SK-N-SH (cell line): ENCODE data around the gene UBE3C. TPM values are rescaled to one million over a fixed set of nuclear protein-coding genes. Genes with fewer than 3 reads are reported as not detected.

ENCODE experiments used
- CTCF ChIA-PET: fragments of 300-600, 350-600 bp; formaldehyde crosslinking; extraction: SDS; loops from one replicate; lab custom pipeline; 2021; lab: Yijun Ruan, JAX
- POLR2A ChIA-PET: fragments of 350-600 bp; sonication (Branson Sonifier 250); formaldehyde crosslinking; extraction: SDS; loops from one replicate; lab custom pipeline; 2020; ENCODE audit warnings: antibody characterized with exemption, inconsistent platforms; lab: Yijun Ruan, JAX
- DNase-seq: peaks from one replicate; pipeline ENCODE4 v3.0.0; 2012
- H2AFZ ChIP-seq: fragments of 200-600 bp; sonication (generic); 2 replicates; pipeline ENCODE4 v1.8.1; 2016; ENCODE audit warnings: antibody characterized with exemption, mild to moderate bottlenecking, low read depth
- H3F3A ChIP-seq: fragments of 200-600 bp; sonication (generic); replicated peaks from 2 replicates; pipeline ENCODE3; 2016; ENCODE audit warnings: antibody characterized with exemption, mild to moderate bottlenecking; ENCODE audit not compliant: insufficient read depth
- H3K27ac ChIP-seq, 2 experiments: fragments of 200-500 bp in 1 of 2; fragments of 200-600 bp in 1 of 2; sonication (Bioruptor generic) in 1 of 2; sonication (generic), shearing (Covaris generic) in 1 of 2; 2 replicates each; pipeline versions ENCODE4 v1.5.1 to v1.6.1; 2014 to 2016; ENCODE audit warnings: low read depth in 2 of 2, inconsistent platforms in 1 of 2, low read length in 1 of 2, mild to moderate bottlenecking in 1 of 2, mixed read lengths in 1 of 2
- H3K27me3 ChIP-seq: fragments of 200-600 bp; sonication (generic), shearing (Covaris generic); 2 replicates; pipeline ENCODE4 v1.6.1; 2016; ENCODE audit warnings: mixed run types; ENCODE audit not compliant: insufficient read depth
- H3K36me3 ChIP-seq, 2 experiments: fragments of 200-500 bp in 1 of 2; fragments of 200-600 bp in 1 of 2; sonication (Bioruptor generic) in 1 of 2; sonication (generic) in 1 of 2; replicated peaks in 1 of 2; 2 replicates each; pipeline versions ENCODE3 to v1.5.1; 2014 to 2016; ENCODE audit warnings: low read length in 1 of 2, mild to moderate bottlenecking in 1 of 2; ENCODE audit not compliant: insufficient read depth in 2 of 2, control insufficient read depth in 1 of 2
- H3K4me1 ChIP-seq, 2 experiments: fragments of 200-500 bp in 1 of 2; fragments of 200-600 bp in 1 of 2; sonication (Bioruptor generic) in 1 of 2; sonication (generic), shearing (Covaris generic) in 1 of 2; 2 replicates each; pipeline versions ENCODE4 v1.5.1 to v1.6.1; 2014 to 2016; ENCODE audit warnings: low read depth in 1 of 2, low read length in 1 of 2, mixed run types in 1 of 2; ENCODE audit not compliant: insufficient read depth in 2 of 2, control insufficient read depth in 1 of 2
- H3K4me2 ChIP-seq: fragments of 200-600 bp; sonication (generic), shearing (Covaris generic); 2 replicates; pipeline ENCODE4 v1.6.1; 2017; ENCODE audit warnings: mixed run types
- H3K4me3 ChIP-seq, 2 experiments: fragments of 200-500 bp in 1 of 2; fragments of 200-600 bp in 1 of 2; sonication (Bioruptor generic) in 1 of 2; sonication (generic), shearing (Covaris generic) in 1 of 2; 2 replicates each; pipeline versions ENCODE4 v1.5.1 to v1.8.1; 2014 to 2016; ENCODE audit warnings: low read depth in 2 of 2, inconsistent platforms in 1 of 2, low read length in 1 of 2, mild to moderate bottlenecking in 1 of 2, mixed read lengths in 1 of 2, moderate library complexity in 1 of 2
- H3K79me2 ChIP-seq: fragments of 200-600 bp; sonication (generic); 2 replicates; pipeline ENCODE4 v1.8.1; 2017; ENCODE audit warnings: mild to moderate bottlenecking; ENCODE audit not compliant: insufficient read depth
- H3K9ac ChIP-seq: fragments of 200-600 bp; sonication (generic); 2 replicates; pipeline ENCODE4 v1.6.1; 2017; ENCODE audit warnings: mixed run types
- H3K9me2 ChIP-seq: fragments of 200-600 bp; sonication (generic); 2 replicates; pipeline ENCODE4 v1.6.1; 2017; ENCODE audit warnings: mixed run types
- H3K9me3 ChIP-seq: fragments of 200-600 bp; sonication (generic); 2 replicates; pipeline ENCODE4 v1.6.1; 2017; ENCODE audit warnings: mixed run types, mild to moderate bottlenecking, moderate library complexity
- H4K20me1 ChIP-seq: fragments of 200-600 bp; sonication (generic); 2 replicates; pipeline ENCODE4 v1.6.1; 2017; ENCODE audit warnings: mild to moderate bottlenecking, mixed run types; ENCODE audit not compliant: insufficient read depth
- CHD2 ChIP-seq: fragments of 150-350 bp; IDR thresholded peaks from 2 replicates; pipeline ENCODE4 v1.6.1; 2018; ENCODE audit warnings: low read length; ENCODE audit not compliant: partially characterized antibody
- ELF1 ChIP-seq: IDR thresholded peaks from 2 replicates; pipeline ENCODE4 v1.4.0; 2012
- EP300 ChIP-seq, 2 experiments: IDR thresholded peaks; 2 replicates each; pipeline versions ENCODE4 v1.4.0 to v1.6.1; 2012; ENCODE audit warnings: borderline replicate concordance in 1 of 2, low read depth in 1 of 2, low read length in 1 of 2
- FOSL2 ChIP-seq: IDR thresholded peaks from 2 replicates; pipeline ENCODE4 v1.4.0; 2012; ENCODE audit warnings: low read depth, mild to moderate bottlenecking, moderate library complexity, borderline replicate concordance
- FOXJ3 ChIP-seq: sonication (generic); formaldehyde crosslinking; IDR thresholded peaks from 2 replicates; pipeline ENCODE4 v1.5.1; 2020; ENCODE audit warnings: mild to moderate bottlenecking, missing genetic modification reagents
- FOXM1 ChIP-seq: IDR thresholded peaks from 2 replicates; pipeline ENCODE4 v1.4.0; 2012; ENCODE audit warnings: low read depth, mild to moderate bottlenecking
- GABPA ChIP-seq: IDR thresholded peaks from 2 replicates; pipeline ENCODE4 v1.4.0; 2012; ENCODE audit warnings: low read depth, mild to moderate bottlenecking
- GATA2 ChIP-seq: sonication (generic); formaldehyde crosslinking; IDR thresholded peaks from 2 replicates; pipeline ENCODE4 v1.5.0; 2020; ENCODE audit warnings: mild to moderate bottlenecking, missing genetic modification reagents
- JUND ChIP-seq: IDR thresholded peaks from 2 replicates; pipeline ENCODE4 v1.4.0; 2012
- MAX ChIP-seq: IDR thresholded peaks from 2 replicates; pipeline ENCODE4 v1.4.0; 2012; ENCODE audit warnings: low read depth
- NRF1 ChIP-seq: IDR thresholded peaks from 2 replicates; pipeline ENCODE4 v1.6.1; 2012; ENCODE audit warnings: low read depth, mild to moderate bottlenecking, low read length
- PBX3 ChIP-seq: IDR thresholded peaks from 2 replicates; pipeline ENCODE4; 2012
- POLR2AphosphoS5 ChIP-seq: IDR thresholded peaks from 2 replicates; pipeline ENCODE4 v1.6.1; 2012; ENCODE audit warnings: low read depth, low read length
- RAD21 ChIP-seq: IDR thresholded peaks from 2 replicates; pipeline ENCODE4 v1.6.1; 2012; ENCODE audit warnings: mild to moderate bottlenecking, low read length
- RCOR1 ChIP-seq: fragments of 150-350 bp; IDR thresholded peaks from 2 replicates; pipeline ENCODE4 v1.6.1; 2017; ENCODE audit warnings: antibody characterized with exemption, low read length
- RFX5 ChIP-seq: IDR thresholded peaks from 2 replicates; pipeline ENCODE4 v1.6.1; 2012; ENCODE audit warnings: mild to moderate bottlenecking, improper control_type of control experiment, low read length
- RXRA ChIP-seq: IDR thresholded peaks from 2 replicates; pipeline ENCODE4 v1.4.0; 2012; ENCODE audit warnings: low read depth, mild to moderate bottlenecking, borderline replicate concordance
- SIN3A ChIP-seq: IDR thresholded peaks from 2 replicates; pipeline ENCODE4 v1.6.1; 2012; ENCODE audit warnings: low read depth, mild to moderate bottlenecking, low read length, moderate library complexity, borderline replicate concordance
- TAF1 ChIP-seq: IDR thresholded peaks from 2 replicates; pipeline ENCODE4 v1.6.1; 2012; ENCODE audit warnings: low read depth, mild to moderate bottlenecking, low read length, moderate library complexity, borderline replicate concordance
- TEAD4 ChIP-seq: IDR thresholded peaks from 2 replicates; pipeline ENCODE4 v1.4.0; 2012; ENCODE audit warnings: mild to moderate bottlenecking, borderline replicate concordance; ENCODE audit not compliant: insufficient read depth
- USF1 ChIP-seq: IDR thresholded peaks from 2 replicates; pipeline ENCODE4 v1.4.0; 2012; ENCODE audit warnings: low read depth, borderline replicate concordance
- USF2 ChIP-seq: fragments of 150-350 bp; IDR thresholded peaks from 2 replicates; pipeline ENCODE4 v1.6.1; 2017; ENCODE audit warnings: antibody characterized with exemption, low read length, low read depth, borderline replicate concordance
- YY1 ChIP-seq: IDR thresholded peaks from 2 replicates; pipeline ENCODE4 v1.4.0; 2012; ENCODE audit warnings: low read depth, mild to moderate bottlenecking
- WGBS: methylation state at CpG from one replicate; pipeline ENCODE4 v1.1.6; 2017; ENCODE audit warnings: low lambda C conversion rate; 5-methylcytosine and 5-hydroxymethylcytosine counted together
- polyA plus RNA-seq, 3 experiments: library from polyadenylated mRNA; depleted of rRNA; stranded (reverse); fragments of >200 nt; gene quantifications; 2 replicates each; pipeline ENCODE4 v1.2.3, GENCODE V29; 2012

Gene UBE3C
- polyA plus RNA-seq, 1 of the 3 experiments (the other 2 are of a cell fraction), result 48.4 TPM

GRCh38 chr7:157177983-157178381, 39.3 kb downstream of the UBE3C start:
- H3K9me3 ChIP-seq, result no peaks in the 10 kb centered on the region

GRCh38 chr7:157183832-157184231, 45.1 kb downstream of the UBE3C start:
- Histone ChIP-seq H3K9me2 (no peaks in the 10 kb centered on the region), H3F3A (no peaks in the 10 kb centered on the region), H2AFZ (no peak overlapping the region), H3K36me3 (peaks cover 85 to 89% of the 10 kb centered on the region in 2 experiments), H4K20me1 (no peaks in the 10 kb centered on the region), H3K79me2 (peaks cover 10% of the 10 kb centered on the region; the same call in 1 of the 2 replicates), H3K27me3 (no peaks in the 10 kb centered on the region), H3K4me3 (no peak overlapping the region), H3K27ac (no peak overlapping the region; a peak in 1 of 4 replicates)
- CTCF ChIA-PET, result interaction anchor here (1.2 to 1.6 kb wide), 2 partner anchors 11 to 41 kb away, joined by 3 to 7 read pairs; no protein-coding TSS in a partner anchor
- WGBS, result 96% methylated on average over 15 of the region's 15 CpGs
- no peak for DNase-seq
- TF ChIP-seq MAX, result no peak
- no peak for TF ChIP-seq ELF1
- no peak for TF ChIP-seq NRF1
- TF ChIP-seq USF2, result no peak
- TF ChIP-seq PBX3, result no peak
- TF ChIP-seq TAF1, result no peak
- TF ChIP-seq USF1, result no peak
- TF ChIP-seq GATA2 (CRISPR knock-in tag), result no peak
- no peak for TF ChIP-seq JUND
- TF ChIP-seq FOXJ3, result no peak
- no peak for TF ChIP-seq SIN3A
- no peak for TF ChIP-seq YY1
- no peak for TF ChIP-seq RAD21
- TF ChIP-seq, all 33 proteins: peak for 0
- Histone ChIP-seq H3K9ac (no peak overlapping the region), H3K9me3 (no peaks in the 10 kb centered on the region), H3K4me1 (peaks cover 0 to 34% of the 10 kb centered on the region in 2 experiments; a peak in 2 of 4 replicates), H3K4me2 (no peak overlapping the region)
- POLR2A ChIA-PET, result no interaction called here

More at GRCh38 chr7:157177983-157178381, 39.3 kb downstream of the UBE3C start:
- peaks cover 14% of the 10 kb centered on the region; the same call in 1 of the 2 replicates for H3K79me2 ChIP-seq
- peaks cover 0 to 31% of the 10 kb centered on the region in 2 experiments; a peak in 2 of 4 replicates for H3K4me1 ChIP-seq
- no peak for DNase-seq
- H3F3A ChIP-seq, result peaks cover 5% of the 10 kb centered on the region
- POLR2A ChIA-PET, result no interaction called here
- no peak overlapping the region for H3K4me2 ChIP-seq
- no peak overlapping the region for H3K9ac ChIP-seq
- H4K20me1 ChIP-seq, result peaks cover 3% of the 10 kb centered on the region; the same call in 1 of the 2 replicates
- no peak overlapping the region for H3K4me3 ChIP-seq
- H2AFZ ChIP-seq, result no peak overlapping the region
- no peak overlapping the region for H3K27ac ChIP-seq
- H3K36me3 ChIP-seq, result peaks cover 74 to 82% of the 10 kb centered on the region in 2 experiments
- no peak for TF ChIP-seq TEAD4
- no peak for TF ChIP-seq RXRA
- no peak for TF ChIP-seq RCOR1
- no peak for TF ChIP-seq YY1
- no peak for TF ChIP-seq FOXM1
- no peak for TF ChIP-seq RFX5
- TF ChIP-seq CHD2, result no peak
- no peak for TF ChIP-seq JUND
- TF ChIP-seq NRF1, result no peak
- TF ChIP-seq USF1, result no peak
- no peak for TF ChIP-seq SIN3A
- TF ChIP-seq GABPA, result no peak
- no peak for TF ChIP-seq FOXJ3
- TF ChIP-seq FOSL2, result no peak
- TF ChIP-seq POLR2AphosphoS5, result no peak
- no peak for TF ChIP-seq EP300 (IDR thresholded peaks at IDR 0.05; ENCODE audit: borderline replicate concordance in 1 of 2, low read depth in 1 of 2, low read length in 1 of 2)
- no peak for TF ChIP-seq PBX3
- TF ChIP-seq, all 33 proteins: peak for 0
- H3K9me2 ChIP-seq, result no peaks in the 10 kb centered on the region
- WGBS, result 93% methylated on average over 7 of the region's 7 CpGs
- CTCF ChIA-PET, result interaction anchor here (0.9 kb wide), 1 partner anchor 47 kb away, joined by 4 read pairs; no protein-coding TSS in a partner anchor
- H3K27me3 ChIP-seq, result no peaks in the 10 kb centered on the region
